NCI-H146 (cell line): ENCODE data around the gene PTCRA.
"Not testable (repeated sequence)": the region's sequence is repeated elsewhere in the genome, so short reads cannot be mapped to it uniquely, and the experiment has no call there.

ENCODE experiments used
- DNase-seq: peaks from one replicate; lab custom pipeline; 2025; lab: John Stamatoyannopoulos, UW

PTCRA gene

DNA sequence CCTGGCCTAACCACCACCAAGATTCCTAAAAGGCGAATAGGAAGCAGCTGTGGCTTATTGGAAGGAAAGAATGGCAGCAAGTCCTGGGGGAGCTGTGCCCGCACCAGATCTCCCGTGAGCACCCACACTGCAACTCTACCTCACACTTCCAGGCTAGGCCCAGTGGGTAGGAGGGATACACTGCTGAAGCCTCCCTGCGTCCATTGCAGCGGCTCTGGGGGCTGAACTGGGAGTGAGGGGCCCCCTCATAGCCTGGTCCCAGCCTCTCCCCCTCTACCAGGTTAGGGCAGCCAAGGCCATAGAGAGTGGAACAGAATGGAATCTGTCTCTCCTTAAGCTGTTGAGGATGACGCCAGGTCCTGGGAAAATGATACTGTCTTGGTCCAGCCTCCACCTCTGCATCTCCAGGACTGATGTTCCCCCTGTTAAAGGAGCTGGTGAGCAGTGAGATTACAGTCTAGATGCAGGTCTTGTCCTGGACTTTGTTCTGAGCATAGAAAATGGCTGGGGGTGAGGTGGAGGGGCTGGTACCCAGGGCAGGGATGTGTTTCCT, 24.7 kb downstream of the PTCRA start:
- no peak for DNase-seq

DNA sequence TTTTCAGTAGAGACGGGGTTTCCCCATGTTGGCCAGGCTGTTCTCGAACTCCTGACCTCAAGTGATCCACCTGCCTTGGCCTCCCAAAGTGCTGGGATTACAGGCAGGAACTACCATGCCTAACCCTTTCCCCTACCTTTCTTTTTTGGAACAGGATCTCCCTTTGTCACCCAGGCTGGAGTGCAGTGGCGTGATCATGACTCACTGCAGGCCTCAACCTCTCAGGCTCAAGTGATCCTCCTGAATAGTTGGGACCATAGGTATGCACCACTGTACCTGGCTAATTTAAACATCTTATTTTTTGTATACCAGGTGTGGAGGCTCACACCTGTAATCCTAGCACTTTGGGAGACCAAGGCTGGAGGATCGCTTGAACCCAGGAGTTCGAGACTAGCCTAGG, 25.5 kb downstream of the PTCRA start:
- not testable (repeated sequence) for DNase-seq

DNA sequence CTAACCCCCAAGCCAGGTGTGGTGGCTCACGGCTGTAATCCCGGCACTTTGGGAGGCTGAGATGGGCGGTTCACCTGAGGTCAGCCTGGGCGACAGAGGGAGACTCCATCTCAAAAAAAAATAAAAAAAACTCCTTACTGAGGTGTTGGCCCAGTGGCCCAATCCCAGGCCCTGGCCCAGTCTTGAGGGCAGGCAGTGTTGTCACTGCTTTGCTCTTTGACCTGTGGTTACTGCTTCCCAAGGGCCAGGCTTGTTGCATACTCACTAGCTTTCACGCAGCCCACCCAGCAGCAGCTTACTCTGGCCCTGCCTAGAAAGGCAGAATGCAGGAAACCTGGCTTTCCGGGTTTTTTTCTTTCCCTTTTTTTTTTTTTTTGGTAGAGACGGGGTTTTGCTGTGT, 26.6 kb downstream of the PTCRA start:
- no peak for DNase-seq

DNA sequence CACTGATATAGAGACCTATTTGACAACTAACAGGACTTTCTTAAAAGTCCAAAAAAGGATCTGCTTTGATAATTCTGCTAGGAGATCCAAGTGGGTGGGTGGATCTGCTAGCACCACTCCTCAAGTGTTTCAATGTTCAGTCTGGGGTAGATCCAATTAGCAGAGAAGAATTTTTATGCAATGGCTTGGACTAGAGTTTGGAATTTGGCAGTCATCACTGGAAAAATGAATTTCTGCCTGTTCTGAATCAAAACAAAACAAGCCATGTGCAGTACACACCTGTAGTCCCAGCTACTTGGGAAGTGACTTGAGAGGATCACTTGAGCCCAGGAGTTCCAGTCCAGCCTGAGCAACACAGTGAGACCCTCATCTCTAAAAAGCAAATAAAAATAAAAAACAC, 32.1 kb downstream of the PTCRA start:
- no peak for DNase-seq

DNA sequence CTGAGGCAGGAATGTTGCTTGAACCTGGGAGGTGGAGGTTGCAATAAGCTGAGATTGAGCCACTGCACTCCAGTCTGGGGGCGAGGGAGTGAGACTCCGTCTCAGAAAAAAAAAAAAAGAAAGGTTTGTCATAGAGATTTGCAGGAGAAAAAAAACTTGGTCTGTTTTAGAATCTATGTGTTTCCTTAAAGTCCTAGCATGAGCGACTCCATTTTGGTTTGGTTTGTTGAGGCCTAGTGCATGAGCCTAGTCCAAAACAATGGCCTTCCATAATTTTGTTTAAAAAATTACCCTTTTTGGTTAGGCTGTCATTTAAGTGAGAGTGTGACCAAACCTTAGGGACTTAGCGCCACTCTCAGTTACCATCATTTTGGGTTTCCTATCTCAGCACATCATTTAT, 36.5 kb downstream of the PTCRA start:
- DNase-seq = no peak

DNA sequence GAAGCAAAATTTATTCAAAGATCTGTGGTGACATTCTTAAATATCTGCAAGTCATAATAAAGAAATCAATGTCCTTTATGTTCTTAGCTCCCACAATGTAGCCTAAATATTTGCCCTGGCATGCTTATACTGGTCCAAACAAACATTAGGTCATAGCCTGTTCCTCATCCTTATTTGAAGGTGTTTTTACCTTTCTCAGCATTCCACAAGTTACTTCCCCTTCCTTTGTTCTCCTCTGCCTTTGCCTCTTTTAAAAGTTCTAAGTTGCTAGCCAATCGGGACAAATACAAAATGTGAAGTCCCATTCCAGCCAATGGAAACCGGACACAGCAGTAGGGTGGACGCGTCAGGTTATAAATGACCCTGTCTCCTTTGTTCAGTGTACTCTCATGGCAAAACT, 38.6 kb downstream of the PTCRA start:
- not testable (repeated sequence) for DNase-seq

DNA sequence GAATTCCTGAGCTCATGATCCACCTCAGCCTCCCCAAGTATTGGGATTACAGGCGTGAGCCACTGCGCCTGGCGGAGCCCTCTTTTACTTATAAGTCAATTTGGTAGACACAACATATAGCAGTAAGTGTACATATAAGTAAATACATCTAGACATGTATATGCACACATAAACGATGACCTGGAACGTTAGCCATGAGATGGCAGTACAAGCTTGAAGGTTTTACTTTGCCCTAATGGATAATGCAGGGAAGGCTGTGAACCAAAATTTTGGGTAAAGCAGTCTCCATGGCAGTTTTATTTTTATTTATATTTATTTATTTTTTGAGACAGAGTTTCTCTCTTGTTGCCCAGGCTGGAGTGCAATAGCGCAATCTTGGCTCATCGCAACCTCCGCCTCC, 42.3 kb downstream of the PTCRA start:
- DNase-seq = no peak

DNA sequence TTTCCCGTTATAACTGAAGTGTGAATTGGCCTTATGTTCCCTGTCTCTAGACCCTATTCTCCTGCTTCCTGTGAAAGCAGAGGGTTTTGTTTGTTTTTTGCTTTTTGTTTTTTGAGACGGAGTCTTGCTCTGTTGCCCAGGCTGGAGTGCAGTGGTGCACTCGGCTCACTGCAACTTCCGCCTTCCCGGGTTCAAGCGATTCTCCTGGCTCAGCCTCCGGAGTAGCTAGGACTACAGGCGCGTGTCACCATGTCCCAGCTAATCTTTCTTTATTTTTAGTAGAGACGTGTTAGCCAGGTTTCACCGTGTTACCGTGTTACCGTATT, 44.0 kb downstream of the PTCRA start:
- DNase-seq = no peak

DNA sequence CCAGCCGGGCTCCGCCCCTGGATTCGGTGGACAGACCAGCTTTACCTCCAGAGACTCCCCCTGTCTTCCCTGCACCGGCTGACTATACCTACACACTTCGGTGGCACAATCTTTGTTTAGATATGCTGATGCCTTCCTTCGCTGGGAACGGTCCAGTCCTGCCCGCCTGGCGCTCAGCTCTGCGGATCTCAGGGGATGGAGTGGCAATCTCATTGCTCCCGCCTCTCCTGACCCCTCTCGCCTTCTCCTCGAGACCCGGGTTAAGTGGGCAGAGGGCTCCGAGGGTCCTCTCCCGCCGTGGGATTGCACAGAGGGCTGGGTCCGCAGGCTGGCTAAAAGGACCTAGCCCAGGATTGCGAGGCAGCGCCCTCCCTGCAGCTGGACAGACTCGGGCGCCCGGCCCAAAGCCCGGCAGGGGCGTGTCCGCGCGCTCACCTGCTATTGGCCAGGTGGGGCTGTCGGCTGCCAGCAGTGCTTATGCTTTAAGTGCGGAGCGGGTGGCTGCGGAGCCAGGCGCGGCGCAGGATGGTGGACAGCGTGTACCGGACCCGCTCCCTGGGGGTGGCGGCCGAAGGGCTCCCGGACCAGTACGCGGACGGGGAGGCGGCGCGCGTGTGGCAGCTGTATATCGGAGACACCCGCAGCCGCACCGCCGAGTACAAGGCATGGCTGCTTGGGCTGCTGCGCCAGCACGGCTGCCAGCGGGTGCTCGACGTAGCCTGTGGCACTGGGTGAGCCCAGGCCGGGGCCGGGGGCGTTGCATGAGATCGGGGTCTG, 44.6 kb downstream of the PTCRA start, which contains the start of gene GNMT:
TSS of gene GNMT (plus strand) at position 512 of the 777 bp plus-strand sequence. CDS start at position 526, 14 bp downstream.
- DNase-seq = peak; percentile 87

DNA sequence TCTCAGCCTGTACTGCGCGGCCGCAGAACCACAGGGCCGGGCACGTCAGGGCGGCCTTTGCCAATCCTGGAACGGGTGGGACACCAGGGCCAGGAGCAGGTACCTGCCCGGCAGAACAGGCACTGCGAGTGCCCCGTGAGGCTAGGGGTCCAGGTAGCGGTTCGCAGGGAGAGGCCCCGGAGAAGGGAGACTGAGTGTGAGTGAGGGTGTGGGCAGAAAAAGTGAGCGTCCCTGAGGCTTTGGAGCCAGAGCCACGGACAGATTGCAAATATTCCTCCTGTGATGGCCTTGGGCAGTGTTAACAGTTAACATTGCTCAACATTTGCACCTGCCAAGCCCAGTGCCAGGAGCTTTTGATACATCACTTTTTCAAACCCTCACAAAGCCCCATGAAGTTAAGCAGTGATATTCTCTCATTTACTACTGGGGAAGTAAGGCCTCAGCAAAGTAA, 45.2 kb downstream of the PTCRA start:
- no peak for DNase-seq

DNA sequence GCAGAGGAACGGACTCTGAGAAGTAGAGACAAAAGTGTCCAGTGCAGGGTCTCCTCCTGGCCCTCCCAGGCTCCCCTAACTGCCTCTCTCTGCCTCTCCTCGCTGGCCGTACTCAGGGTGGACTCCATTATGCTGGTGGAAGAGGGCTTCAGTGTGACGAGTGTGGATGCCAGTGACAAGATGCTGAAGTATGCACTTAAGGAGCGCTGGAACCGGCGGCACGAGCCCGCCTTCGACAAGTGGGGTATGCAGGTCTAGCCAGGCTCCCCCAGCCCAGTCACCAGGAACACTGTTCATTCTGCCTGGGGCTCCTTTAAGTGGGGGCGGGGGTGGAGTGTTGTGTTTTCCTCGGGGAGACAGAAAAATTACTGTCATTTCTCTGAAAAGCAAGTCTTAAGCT, 46.2 kb downstream of the PTCRA start:
- DNase-seq = no peak

DNA sequence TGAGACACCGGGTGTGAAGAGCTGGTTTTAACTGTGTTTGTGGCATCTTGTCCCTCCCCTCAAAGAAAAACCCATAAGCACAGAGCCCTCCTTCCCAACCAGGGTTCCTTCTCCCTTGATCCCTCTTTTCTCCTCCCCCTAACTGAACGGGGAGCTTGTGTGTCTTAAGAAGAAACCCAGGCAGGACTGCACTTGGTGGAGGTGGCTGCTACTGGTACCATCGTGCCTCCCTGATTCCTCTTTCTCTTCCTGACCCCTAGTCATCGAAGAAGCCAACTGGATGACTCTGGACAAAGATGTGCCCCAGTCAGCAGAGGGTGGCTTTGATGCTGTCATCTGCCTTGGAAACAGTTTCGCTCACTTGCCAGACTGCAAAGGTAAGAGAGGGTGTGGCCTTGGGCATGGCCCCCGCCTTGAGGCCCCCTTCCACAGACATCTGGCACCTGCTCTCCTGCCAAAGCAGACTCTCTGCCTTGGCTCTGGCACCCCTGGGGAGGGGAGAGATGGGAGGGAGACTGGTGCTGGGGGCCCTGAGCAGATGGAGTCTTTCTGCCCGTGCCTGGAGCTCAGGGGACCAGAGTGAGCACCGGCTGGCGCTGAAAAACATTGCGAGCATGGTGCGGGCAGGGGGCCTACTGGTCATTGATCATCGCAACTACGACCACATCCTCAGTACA, 46.8 kb downstream of the PTCRA start:
- no peak for DNase-seq

DNA sequence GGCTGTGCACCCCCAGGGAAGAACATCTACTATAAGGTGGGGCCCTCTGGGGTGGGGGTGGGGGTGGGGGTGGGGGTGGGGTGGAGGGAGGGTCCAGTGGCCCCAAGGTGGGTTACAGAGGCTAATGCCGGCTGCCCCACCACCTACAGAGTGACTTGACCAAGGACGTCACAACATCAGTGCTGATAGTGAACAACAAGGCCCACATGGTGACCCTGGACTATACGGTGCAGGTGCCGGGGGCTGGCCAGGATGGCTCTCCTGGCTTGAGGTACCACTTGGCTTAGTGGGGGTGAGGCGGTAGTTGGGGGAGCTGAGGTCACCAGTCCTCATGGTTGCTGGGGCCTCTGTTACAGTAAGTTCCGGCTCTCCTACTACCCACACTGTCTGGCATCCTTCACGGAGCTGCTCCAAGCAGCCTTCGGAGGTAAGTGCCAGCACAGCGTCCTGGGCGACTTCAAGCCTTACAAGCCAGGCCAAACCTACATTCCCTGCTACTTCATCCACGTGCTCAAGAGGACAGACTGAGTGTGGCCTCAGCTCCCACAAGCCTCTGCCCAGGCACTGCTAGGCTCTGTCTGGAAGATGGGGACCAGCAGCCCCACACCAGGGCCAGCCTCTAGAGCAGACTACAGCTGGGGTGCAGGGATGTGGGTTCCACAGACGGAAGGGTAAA, 47.5 kb downstream of the PTCRA start:
- DNase-seq = no peak

DNA sequence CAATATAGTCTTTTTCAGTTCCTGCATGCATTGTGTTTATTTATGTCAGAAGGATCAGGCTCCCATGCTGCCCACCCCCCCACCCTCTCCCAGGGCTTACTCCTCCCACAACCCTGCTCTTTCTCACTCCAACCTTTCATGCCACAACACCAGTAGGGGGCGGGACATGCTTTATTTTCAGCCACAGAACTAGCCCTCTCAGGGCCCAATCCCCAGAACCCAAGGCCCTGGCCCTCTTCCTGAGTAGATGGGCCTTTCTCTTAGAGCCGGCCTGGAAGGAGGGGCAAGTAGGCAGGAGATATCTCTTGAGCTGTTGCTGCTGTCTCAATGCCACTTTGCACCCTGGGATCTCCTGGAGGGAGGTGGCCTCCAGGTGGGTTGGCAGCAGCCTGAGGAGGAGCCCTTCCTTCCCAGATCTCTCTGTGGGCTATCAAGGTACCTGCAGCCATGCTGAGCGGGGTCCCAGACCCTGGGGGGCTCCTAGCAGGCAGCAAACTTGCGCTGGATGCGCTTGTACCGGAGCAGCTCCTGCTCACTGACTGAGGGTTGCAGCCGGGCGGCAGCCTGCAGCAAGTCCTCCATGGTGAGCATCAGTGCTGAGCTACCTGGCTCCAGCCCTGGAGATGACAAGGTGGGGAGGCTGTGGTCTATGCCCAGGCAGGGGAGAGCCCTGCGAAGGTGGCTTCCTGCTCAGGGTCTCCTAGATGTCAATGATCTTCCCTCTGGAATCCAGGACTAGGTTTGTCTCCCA, 48.2 kb downstream of the PTCRA start:
- no peak for DNase-seq

DNA sequence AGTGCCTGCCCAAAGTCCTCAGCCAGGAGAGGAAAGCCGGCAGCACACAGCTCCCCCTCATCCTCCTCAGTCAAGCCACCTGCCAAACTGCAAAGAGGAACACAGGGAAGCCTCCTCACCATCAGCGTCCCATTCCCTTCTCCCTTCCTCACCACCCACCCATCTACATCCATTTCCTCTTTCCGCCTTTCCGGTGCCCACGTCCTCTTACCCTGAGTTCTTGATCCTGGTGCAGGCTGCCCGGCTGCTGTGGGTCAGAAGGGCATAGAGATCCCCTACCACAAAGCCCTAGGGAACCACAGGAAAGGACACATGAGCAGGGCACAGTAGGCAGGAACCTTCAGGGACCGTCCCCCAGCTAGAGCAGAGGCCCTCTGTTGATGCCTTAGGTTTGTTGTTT, 50.7 kb downstream of the PTCRA start:
- DNase-seq = no peak

DNA sequence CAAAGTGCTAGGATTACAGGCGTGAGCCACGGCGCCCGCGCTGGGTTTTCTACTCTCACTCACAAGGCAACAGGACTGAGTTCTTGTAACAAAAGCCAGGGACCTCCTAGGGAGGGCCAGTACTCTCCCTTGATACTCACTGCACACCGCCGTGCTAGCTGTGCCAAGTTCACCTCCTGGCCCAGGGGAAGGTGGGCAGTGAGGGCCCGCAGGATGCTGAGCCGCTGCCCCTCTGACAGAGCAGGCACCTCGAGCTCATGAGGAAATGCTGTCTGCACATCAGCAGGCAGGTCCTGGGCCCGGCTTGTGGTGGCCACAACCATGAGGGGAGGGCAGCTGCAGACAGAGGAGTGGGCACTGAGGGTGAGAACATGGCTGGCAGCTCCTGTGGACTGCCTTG, 51.4 kb downstream of the PTCRA start:
- no peak for DNase-seq

DNA sequence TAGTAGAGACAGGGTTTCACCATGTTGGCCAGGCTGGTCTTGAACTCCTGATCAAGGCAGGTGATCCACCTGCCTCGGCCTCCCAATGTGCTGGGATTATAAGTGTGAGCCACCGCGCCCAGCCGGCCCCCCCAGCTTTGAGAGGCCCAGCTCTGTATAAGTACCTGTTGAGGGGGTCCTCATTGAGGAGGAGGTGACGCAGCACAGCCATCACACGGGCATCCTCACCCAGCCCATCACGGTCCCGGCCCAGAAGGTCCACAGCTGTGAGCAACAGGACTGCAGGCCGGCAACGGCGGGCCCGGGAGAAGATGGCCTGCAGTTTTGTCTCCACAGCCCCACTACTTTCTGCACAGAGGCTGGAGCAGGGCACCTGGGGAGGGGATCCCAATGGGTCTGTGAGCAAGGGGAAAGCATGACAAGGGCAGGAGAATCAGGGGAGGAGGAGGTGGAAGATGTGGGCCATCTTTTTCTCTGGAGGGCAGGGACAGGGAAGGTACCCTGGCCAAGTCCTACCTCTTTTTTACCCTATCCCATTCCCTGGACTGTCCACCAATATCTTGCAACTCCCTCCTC, 52.4 kb downstream of the PTCRA start:
- no peak for DNase-seq

DNA sequence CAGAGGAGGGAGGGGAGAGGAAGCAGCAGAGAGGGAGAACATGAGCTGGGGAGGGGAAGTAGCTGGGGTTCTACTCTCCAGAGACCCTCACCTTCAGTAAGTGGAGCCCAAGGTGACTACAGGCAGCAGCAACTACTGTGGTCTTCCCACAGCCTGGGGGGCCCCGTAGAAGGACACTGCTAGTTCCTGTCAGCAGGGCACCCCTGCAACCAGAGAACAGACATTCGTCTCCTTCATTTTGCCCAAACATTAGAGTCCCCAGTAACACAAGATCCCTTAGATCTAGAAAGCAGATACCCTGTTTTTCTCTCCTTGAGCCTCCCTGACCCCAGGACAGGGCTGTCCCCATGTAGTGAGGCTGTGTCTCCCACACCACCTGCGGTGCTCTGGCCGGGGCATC, 52.9 kb downstream of the PTCRA start:
- no peak for DNase-seq

DNA sequence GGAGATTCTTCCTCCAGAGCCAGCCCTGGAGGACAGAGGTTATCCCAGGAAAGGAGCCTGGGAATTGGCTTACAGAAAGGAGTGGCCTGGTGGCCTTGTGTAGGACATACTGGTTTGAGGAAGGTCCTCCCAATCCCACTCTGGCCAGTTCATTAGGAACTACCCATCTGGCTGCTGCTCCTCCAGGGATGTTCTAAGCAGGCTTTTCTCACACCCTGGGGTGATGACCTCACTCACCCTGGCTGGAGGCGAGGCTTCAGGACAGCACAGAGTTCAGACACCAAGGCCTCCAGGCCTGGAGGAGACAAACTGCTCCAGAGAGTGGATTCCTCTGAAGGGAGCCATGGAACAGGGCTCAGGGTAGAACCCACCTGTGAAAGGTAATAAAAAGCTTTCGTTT, 53.6 kb downstream of the PTCRA start:
- no peak for DNase-seq

DNA sequence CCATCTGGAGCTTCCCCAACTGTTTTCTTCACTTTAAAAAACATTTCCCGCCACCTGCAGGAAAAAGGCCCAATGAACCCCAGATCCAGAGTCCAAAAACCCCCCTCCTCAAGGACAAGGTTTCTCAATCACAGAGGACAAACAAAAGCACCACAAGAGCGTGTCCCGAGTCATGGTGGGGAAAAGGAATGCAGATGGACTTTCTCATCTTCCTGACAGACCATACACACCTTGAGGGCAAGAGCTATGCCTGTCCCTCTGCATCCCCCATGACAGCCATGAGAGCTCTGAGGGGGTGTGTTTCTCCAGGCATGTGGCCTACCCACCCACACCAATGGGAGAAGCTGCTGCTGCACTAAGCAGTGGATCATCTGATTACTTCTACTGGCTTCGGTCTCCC, 54.1 kb downstream of the PTCRA start:
- DNase-seq = no peak

DNA sequence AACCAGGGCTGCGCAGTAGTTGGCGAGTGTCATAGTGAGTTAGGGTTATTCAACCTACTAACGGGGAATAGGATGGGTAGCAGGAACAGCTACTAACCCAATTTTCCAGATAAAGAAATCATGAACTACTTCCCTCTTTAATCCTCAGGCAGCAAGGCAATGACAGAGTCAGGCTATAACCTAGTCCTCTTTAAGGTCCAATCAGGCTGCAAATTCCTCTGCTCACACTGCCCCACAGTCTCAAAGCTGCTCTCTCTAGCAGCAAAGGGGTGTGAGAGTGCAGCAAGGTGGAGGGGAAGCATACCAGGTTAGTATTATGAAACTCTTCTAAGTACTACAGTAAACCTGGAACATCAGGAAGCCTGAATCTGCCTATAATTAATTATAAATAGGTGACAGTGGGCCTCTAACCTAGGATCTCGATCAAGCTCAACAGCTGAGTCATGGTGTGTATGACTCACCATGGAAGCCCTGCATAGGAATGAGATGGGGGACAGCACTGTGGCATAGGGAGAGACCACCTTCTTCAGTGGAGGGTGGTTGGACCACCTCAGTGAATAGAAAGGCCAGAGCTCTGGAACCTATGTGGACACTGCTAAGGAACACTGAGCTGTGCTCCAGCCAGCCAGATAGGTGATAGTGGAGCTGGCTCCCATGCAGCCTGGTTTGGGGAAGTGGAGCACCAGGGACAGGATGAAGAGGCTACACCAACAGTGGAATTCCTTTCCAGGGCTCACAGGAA, 55.2 kb downstream of the PTCRA start:
- no peak for DNase-seq
